PFSK-1 (cell line): ENCODE measurements around the gene FRMD4A.

Experiments used
- FOXP2 ChIP-seq: optimal IDR thresholded peaks from 2 replicates; pipeline ENCODE3; 2011; ENCODE audit warnings: borderline replicate concordance, control low read depth, inconsistent platforms; ENCODE audit not compliant: insufficient read depth; ENCODE audit errors: extremely low read length, extremely low read depth
- POLR2AphosphoS5 ChIP-seq: IDR thresholded peaks from 2 replicates; pipeline ENCODE4 v1.6.1; 2012; ENCODE audit warnings: low read depth, mild to moderate bottlenecking, control low read depth, low read length, moderate library complexity
- SIN3A ChIP-seq: IDR thresholded peaks from 2 replicates; pipeline ENCODE4 v1.6.1; 2012; ENCODE audit warnings: mild to moderate bottlenecking, low read length, moderate library complexity, borderline replicate concordance; ENCODE audit not compliant: insufficient read depth
- TAF1 ChIP-seq: IDR thresholded peaks from 2 replicates; pipeline ENCODE4 v1.6.1; 2012; ENCODE audit warnings: low read length, control low read depth, borderline replicate concordance; ENCODE audit not compliant: insufficient read depth
- TF ChIP-seq, protein P1 (sequence below), 2 experiments: IDR thresholded peaks; 2 replicates each; pipeline versions ENCODE4 v1.6.1 to v1.8.0; 2011 to 2012; ENCODE audit warnings: low read depth in 2 of 2, low read length in 2 of 2, control low read depth in 1 of 2, inconsistent platforms in 1 of 2, mild to moderate bottlenecking in 1 of 2, moderate library complexity in 1 of 2; ENCODE audit not compliant: insufficient read depth in 1 of 2

FRMD4A gene

DNA sequence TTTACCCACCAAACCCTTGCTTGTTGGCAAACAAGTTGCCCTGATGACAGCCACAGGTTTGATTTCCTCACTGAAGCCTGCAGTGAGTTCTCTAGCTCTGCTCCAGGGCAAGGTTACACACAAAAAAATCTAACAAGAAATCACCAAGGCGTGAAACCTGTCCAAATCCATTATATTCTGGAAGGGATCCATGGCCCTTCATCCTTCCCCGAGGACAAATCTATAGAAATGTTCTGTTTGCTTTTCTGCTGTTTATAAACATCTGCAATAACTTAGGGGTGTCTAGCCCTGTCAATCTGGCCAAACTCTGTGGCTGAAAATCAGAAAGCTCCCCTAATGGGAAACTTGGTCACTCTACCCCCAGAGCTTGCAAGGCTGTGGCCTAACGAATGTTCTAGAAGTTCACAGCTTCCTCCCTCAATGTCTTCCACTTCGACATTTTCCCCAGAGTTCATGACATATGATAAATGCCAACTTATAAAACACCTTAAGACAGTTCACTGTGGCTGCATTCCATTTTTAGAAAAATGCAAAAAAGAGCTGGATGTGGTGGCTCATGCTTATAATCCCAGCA, 579.4 kb downstream of the FRMD4A start:
- no peak for TF ChIP-seq SIN3A
- TF ChIP-seq FOXP2 = no peak
- no peak for TF ChIP-seq POLR2AphosphoS5
- TF ChIP-seq, protein P1, sequence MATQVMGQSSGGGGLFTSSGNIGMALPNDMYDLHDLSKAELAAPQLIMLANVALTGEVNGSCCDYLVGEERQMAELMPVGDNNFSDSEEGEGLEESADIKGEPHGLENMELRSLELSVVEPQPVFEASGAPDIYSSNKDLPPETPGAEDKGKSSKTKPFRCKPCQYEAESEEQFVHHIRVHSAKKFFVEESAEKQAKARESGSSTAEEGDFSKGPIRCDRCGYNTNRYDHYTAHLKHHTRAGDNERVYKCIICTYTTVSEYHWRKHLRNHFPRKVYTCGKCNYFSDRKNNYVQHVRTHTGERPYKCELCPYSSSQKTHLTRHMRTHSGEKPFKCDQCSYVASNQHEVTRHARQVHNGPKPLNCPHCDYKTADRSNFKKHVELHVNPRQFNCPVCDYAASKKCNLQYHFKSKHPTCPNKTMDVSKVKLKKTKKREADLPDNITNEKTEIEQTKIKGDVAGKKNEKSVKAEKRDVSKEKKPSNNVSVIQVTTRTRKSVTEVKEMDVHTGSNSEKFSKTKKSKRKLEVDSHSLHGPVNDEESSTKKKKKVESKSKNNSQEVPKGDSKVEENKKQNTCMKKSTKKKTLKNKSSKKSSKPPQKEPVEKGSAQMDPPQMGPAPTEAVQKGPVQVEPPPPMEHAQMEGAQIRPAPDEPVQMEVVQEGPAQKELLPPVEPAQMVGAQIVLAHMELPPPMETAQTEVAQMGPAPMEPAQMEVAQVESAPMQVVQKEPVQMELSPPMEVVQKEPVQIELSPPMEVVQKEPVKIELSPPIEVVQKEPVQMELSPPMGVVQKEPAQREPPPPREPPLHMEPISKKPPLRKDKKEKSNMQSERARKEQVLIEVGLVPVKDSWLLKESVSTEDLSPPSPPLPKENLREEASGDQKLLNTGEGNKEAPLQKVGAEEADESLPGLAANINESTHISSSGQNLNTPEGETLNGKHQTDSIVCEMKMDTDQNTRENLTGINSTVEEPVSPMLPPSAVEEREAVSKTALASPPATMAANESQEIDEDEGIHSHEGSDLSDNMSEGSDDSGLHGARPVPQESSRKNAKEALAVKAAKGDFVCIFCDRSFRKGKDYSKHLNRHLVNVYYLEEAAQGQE (IDR thresholded peaks at IDR 0.05; ENCODE audit: insufficient read depth in 1 of 2, low read depth in 2 of 2, low read length in 2 of 2) = no peak
- no peak for TF ChIP-seq TAF1

DNA sequence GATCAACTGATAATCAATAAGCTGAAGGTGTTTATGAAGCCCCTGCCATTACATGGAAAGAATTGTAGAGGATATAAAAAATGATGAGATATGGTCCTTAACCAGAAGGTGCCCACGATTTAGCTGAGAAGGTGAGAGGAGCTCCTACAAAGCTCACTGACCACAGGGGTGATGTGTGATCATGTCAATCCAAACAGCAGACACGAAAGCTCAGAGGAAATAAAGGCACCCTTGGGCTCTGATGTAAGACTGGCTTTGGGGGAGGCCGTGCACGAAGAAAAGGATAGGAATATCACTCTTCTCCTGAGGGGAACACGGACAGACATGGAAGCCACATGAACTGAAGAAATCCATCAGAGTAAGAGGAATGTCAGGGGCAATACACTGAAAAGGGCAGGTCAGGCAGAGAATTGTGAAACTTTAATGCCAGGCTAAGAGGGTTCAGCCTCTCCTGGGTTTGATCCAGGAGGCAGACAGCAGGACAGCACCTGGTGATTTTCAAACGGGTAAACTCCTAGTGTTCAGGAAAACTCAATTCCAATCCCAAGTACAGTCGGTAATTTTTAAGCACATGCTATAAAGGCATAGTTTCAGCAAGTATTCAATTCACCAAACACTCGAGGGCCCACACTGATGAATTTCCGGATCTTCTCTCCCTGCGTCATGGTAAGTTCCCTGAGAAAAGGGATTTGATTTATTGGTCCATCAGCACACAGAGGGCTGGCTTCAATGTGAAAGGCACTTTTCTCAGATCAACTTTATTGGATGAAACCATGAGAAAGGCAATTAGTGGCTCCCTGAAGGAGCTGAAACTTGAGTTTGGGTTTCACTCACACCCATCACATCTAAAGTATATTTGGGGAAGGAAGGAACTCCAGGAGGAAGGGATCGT, 580.2 kb downstream of the FRMD4A start:
- TF ChIP-seq POLR2AphosphoS5 = no peak
- TF ChIP-seq TAF1 = no peak
- TF ChIP-seq FOXP2 = no peak
- TF ChIP-seq, protein P1 (IDR thresholded peaks at IDR 0.05; ENCODE audit: insufficient read depth in 1 of 2, low read depth in 2 of 2, low read length in 2 of 2) = no peak
- no peak for TF ChIP-seq SIN3A

- no peak for TF ChIP-seq POLR2AphosphoS5
Measured at GRCh38 chr10:13745271-13745670, 585.5 kb downstream of the FRMD4A start.

- TF ChIP-seq SIN3A (no peak), FOXP2 (no peak), TAF1 (no peak), POLR2AphosphoS5 (no peak)
- TF ChIP-seq, protein P1 (IDR thresholded peaks at IDR 0.05; ENCODE audit: insufficient read depth in 1 of 2, low read depth in 2 of 2, low read length in 2 of 2) = no peak
Measured at GRCh38 chr10:13743963-13744362, 586.8 kb downstream of the FRMD4A start.

GRCh38 chr10:13743101-13743693, 587.5 kb downstream of the FRMD4A start:
- TF ChIP-seq POLR2AphosphoS5 = no peak
- no peak for TF ChIP-seq SIN3A
- TF ChIP-seq FOXP2 = no peak
- TF ChIP-seq, protein P1 (IDR thresholded peaks at IDR 0.05; ENCODE audit: insufficient read depth in 1 of 2, low read depth in 2 of 2, low read length in 2 of 2) = no peak
- TF ChIP-seq TAF1 = no peak
